ENCODE measurements around the gene IQCM.

The IQCM gene

GRCh38 chr4:149708513-149709130 is 107.0 kb downstream of the IQCM start:
- no peak overlapping the region for H3K4me3 ChIP-seq (ENCODE audit: low read length)
- TF ChIP-seq, protein P1, sequence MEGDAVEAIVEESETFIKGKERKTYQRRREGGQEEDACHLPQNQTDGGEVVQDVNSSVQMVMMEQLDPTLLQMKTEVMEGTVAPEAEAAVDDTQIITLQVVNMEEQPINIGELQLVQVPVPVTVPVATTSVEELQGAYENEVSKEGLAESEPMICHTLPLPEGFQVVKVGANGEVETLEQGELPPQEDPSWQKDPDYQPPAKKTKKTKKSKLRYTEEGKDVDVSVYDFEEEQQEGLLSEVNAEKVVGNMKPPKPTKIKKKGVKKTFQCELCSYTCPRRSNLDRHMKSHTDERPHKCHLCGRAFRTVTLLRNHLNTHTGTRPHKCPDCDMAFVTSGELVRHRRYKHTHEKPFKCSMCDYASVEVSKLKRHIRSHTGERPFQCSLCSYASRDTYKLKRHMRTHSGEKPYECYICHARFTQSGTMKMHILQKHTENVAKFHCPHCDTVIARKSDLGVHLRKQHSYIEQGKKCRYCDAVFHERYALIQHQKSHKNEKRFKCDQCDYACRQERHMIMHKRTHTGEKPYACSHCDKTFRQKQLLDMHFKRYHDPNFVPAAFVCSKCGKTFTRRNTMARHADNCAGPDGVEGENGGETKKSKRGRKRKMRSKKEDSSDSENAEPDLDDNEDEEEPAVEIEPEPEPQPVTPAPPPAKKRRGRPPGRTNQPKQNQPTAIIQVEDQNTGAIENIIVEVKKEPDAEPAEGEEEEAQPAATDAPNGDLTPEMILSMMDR (conservative IDR thresholded peaks at IDR 0.05; ENCODE audit: low read depth, low read length): no peak
- peak; percentile 67 for DNase-seq (ENCODE audit: low read depth)

- DNase-seq (ENCODE audit: low read depth): no peak
- TF ChIP-seq, protein P1 (conservative IDR thresholded peaks at IDR 0.05; ENCODE audit: low read depth, low read length): no peak
- no peak overlapping the region for H3K4me3 ChIP-seq (ENCODE audit: low read length)
These were observed 107.8 kb downstream of the IQCM start for GRCh38 chr4:149707862-149708261.

GRCh38 chr4:149706942-149707341 is 108.7 kb downstream of the IQCM start:
- H3K4me3 ChIP-seq (ENCODE audit: low read length): no peak overlapping the region
- TF ChIP-seq, protein P1 (conservative IDR thresholded peaks at IDR 0.05; ENCODE audit: low read depth, low read length): no peak
- no peak for DNase-seq (ENCODE audit: low read depth)

GRCh38 chr4:149702414-149703293 is 113.0 kb downstream of the IQCM start:
- H3K4me3 ChIP-seq (ENCODE audit: low read length): no peak overlapping the region
- TF ChIP-seq, protein P1 (conservative IDR thresholded peaks at IDR 0.05; ENCODE audit: low read depth, low read length): no peak
- DNase-seq (ENCODE audit: low read depth): no peak

- DNase-seq (ENCODE audit: low read depth): no peak
- H3K4me3 ChIP-seq (ENCODE audit: low read length): no peak overlapping the region
- TF ChIP-seq, protein P1 (conservative IDR thresholded peaks at IDR 0.05; ENCODE audit: low read depth, low read length): no peak
These were observed 114.0 kb downstream of the IQCM start for GRCh38 chr4:149701435-149702156.

DNA sequence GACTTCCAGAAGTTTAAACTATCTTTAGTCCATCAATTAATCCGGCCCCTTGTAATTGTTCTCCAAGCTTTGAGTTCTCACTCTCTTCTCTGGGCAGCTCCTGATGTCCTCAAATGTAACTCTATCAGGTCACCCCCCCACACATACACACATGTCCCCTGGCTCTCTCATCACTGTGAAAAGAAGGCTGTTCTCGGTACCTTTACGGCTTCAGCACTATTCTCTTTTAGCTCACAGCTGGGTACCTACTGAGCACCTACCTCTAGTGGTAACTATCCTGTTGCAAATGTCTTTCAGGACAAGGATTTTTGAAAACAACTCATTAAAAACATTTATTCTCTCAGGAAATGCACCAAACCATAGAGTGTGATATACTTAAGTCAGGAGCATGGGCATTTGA is 115.4 kb downstream of the IQCM start:
- no peak for DNase-seq (ENCODE audit: low read depth)
- H3K4me3 ChIP-seq (ENCODE audit: low read length): no peak overlapping the region
- TF ChIP-seq, protein P1 (conservative IDR thresholded peaks at IDR 0.05; ENCODE audit: low read depth, low read length): no peak
